Karpas-422 (cell line): ENCODE results near the gene API5. TPM values are rescaled to one million over a fixed set of nuclear protein-coding genes. Genes with fewer than 3 reads are reported as not detected.

Experiments used
- DNase-seq: peaks from one replicate; pipeline ENCODE4 v3.0.0-alpha.2; 2015
- H2AFZ ChIP-seq: fragments of 200-600 bp; sonication (generic); 2 replicates; pipeline ENCODE4 v1.6.1; 2014; ENCODE audit warnings: antibody characterized with exemption, low read length, mixed read lengths
- H3K27ac ChIP-seq: fragments of 200-600 bp; sonication (generic); 2 replicates; pipeline ENCODE4 v1.5.1; 2014; ENCODE audit warnings: mild to moderate bottlenecking, low read length, moderate library complexity
- H3K27me3 ChIP-seq: fragments of 200-600 bp; sonication (generic); 2 replicates; pipeline ENCODE4 v1.6.1; 2014; ENCODE audit warnings: low read length, mixed read lengths
- H3K36me3 ChIP-seq: fragments of 200-600 bp; sonication (generic); 2 replicates; pipeline ENCODE4 v1.6.1; 2014; ENCODE audit warnings: low read length, mixed read lengths; ENCODE audit not compliant: insufficient read depth
- H3K4me1 ChIP-seq: fragments of 200-600 bp; sonication (generic); 2 replicates; pipeline ENCODE4 v1.6.1; 2014; ENCODE audit warnings: mild to moderate bottlenecking, low read length, mixed read lengths
- H3K4me2 ChIP-seq: fragments of 200-600 bp; sonication (generic); 2 replicates; pipeline ENCODE4 v1.6.1; 2014; ENCODE audit warnings: low read length, low read depth, mild to moderate bottlenecking; ENCODE audit not compliant: poor library complexity, severe bottlenecking
- H3K4me3 ChIP-seq: fragments of 200-600 bp; sonication (generic); 2 replicates; pipeline ENCODE4 v1.5.1; 2014; ENCODE audit warnings: mild to moderate bottlenecking, antibody characterized with exemption, low read length, mixed read lengths
- H3K79me2 ChIP-seq: fragments of 200-600 bp; sonication (generic); 2 replicates; pipeline ENCODE4 v1.6.1; 2014; ENCODE audit warnings: mild to moderate bottlenecking, low read length, mixed read lengths
- H3K9ac ChIP-seq: fragments of 200-600 bp; sonication (generic); 2 replicates; pipeline ENCODE4 v1.6.0; 2014; ENCODE audit warnings: low read length
- H3K9me2 ChIP-seq: fragments of 200-600 bp; sonication (generic), shearing (Covaris generic); replicated peaks from 2 replicates; pipeline ENCODE4 v1.6.0; 2014; ENCODE audit warnings: mild to moderate bottlenecking, low read length, moderate library complexity; ENCODE audit not compliant: insufficient read depth
- H3K9me3 ChIP-seq: fragments of 300-700, 200-600 bp; sonication (generic); 2 replicates; pipeline ENCODE4 v1.6.1; 2014; ENCODE audit warnings: low read length, mixed read lengths
- H4K20me1 ChIP-seq: fragments of 200-600 bp; sonication (generic); 2 replicates; pipeline ENCODE4 v1.6.1; 2014; ENCODE audit warnings: mild to moderate bottlenecking, antibody characterized with exemption, low read length, low read depth; ENCODE audit not compliant: insufficient read depth
- total RNA-seq: library from RNA; depleted of rRNA; stranded (reverse); fragments of >200 nt; shearing (Covaris generic); gene quantifications from 2 replicates; pipeline ENCODE4 v1.2.3, GENCODE V29; 2014; ENCODE audit warnings: low replicate concordance

Gene API5
- total RNA-seq, 1 experiment from 2014 or later: 89.1 TPM

- Histone ChIP-seq H3K9me3 (no peaks in the 10 kb centered on the region), H3K4me2 (peak overlapping the region; percentile 50), H2AFZ (no peak overlapping the region), H3K4me3 (peak overlapping the region; percentile 21; the same call in 1 of the 2 replicates), H3K4me1 (peaks cover 41% of the 10 kb centered on the region), H3K27me3 (no peaks in the 10 kb centered on the region), H3K9ac (peak overlapping the region; percentile 3), H4K20me1 (peaks cover 19% of the 10 kb centered on the region), H3K79me2 (peaks cover 98% of the 10 kb centered on the region), H3K9me2 (no peaks in the 10 kb centered on the region), H3K27ac (peak overlapping the region; percentile 68), H3K36me3 (peaks cover 28% of the 10 kb centered on the region)
- DNase-seq: peak; percentile 80
Observed at GRCh38 chr11:43367382-43368178, 55.8 kb downstream of the API5 start.

GRCh38 chr11:43376065-43376464 lies 64.3 kb downstream of the API5 start:
- Histone ChIP-seq H3K9ac (no peak overlapping the region), H3K4me3 (no peak overlapping the region), H3K79me2 (peaks cover 95% of the 10 kb centered on the region), H3K4me2 (no peak overlapping the region), H3K27ac (no peak overlapping the region), H3K9me3 (no peaks in the 10 kb centered on the region), H2AFZ (no peak overlapping the region), H3K4me1 (peaks cover 21% of the 10 kb centered on the region), H3K36me3 (peaks cover 26% of the 10 kb centered on the region), H4K20me1 (peaks cover 8% of the 10 kb centered on the region; the same call in 1 of the 2 replicates), H3K9me2 (no peaks in the 10 kb centered on the region), H3K27me3 (no peaks in the 10 kb centered on the region)
- DNase-seq: no peak

GRCh38 chr11:43376594-43376993 lies 64.8 kb downstream of the API5 start:
- H4K20me1 ChIP-seq: peaks cover 8% of the 10 kb centered on the region; the same call in 1 of the 2 replicates
- H3K4me3 ChIP-seq: no peak overlapping the region
- H3K27me3 ChIP-seq: no peaks in the 10 kb centered on the region
- no peak for DNase-seq
- H3K79me2 ChIP-seq: peaks cover 95% of the 10 kb centered on the region
- no peak overlapping the region for H3K27ac ChIP-seq
- peaks cover 31% of the 10 kb centered on the region for H3K36me3 ChIP-seq
- H3K9me3 ChIP-seq: no peaks in the 10 kb centered on the region
- no peak overlapping the region for H3K4me2 ChIP-seq
- H2AFZ ChIP-seq: no peak overlapping the region
- no peaks in the 10 kb centered on the region for H3K9me2 ChIP-seq
- H3K4me1 ChIP-seq: peaks cover 21% of the 10 kb centered on the region
- no peak overlapping the region for H3K9ac ChIP-seq

GRCh38 chr11:43377389-43377788 lies 65.6 kb downstream of the API5 start:
- no peak overlapping the region for H3K4me3 ChIP-seq
- H3K27ac ChIP-seq: no peak overlapping the region
- H2AFZ ChIP-seq: no peak overlapping the region
- H3K36me3 ChIP-seq: peaks cover 34% of the 10 kb centered on the region; the same call in 1 of the 2 replicates
- H3K9ac ChIP-seq: no peak overlapping the region
- no peaks in the 10 kb centered on the region for H3K9me2 ChIP-seq
- no peaks in the 10 kb centered on the region for H3K27me3 ChIP-seq
- DNase-seq: no peak
- H4K20me1 ChIP-seq: peaks cover 3% of the 10 kb centered on the region; the same call in 1 of the 2 replicates
- no peaks in the 10 kb centered on the region for H3K9me3 ChIP-seq
- peaks cover 96% of the 10 kb centered on the region for H3K79me2 ChIP-seq
- no peak overlapping the region for H3K4me2 ChIP-seq
- peaks cover 21% of the 10 kb centered on the region for H3K4me1 ChIP-seq

GRCh38 chr11:43378897-43379296 lies 67.1 kb downstream of the API5 start:
- no peak overlapping the region for H3K4me3 ChIP-seq
- H3K36me3 ChIP-seq: peaks cover 36% of the 10 kb centered on the region; the same call in 1 of the 2 replicates
- no peaks in the 10 kb centered on the region for H3K27me3 ChIP-seq
- H3K4me2 ChIP-seq: no peak overlapping the region
- no peak for DNase-seq
- no peak overlapping the region for H3K27ac ChIP-seq
- peaks cover 3% of the 10 kb centered on the region; the same call in 1 of the 2 replicates for H4K20me1 ChIP-seq
- no peaks in the 10 kb centered on the region for H3K9me3 ChIP-seq
- H3K9ac ChIP-seq: no peak overlapping the region
- H3K4me1 ChIP-seq: peaks cover 21% of the 10 kb centered on the region
- no peak overlapping the region for H2AFZ ChIP-seq
- no peaks in the 10 kb centered on the region for H3K9me2 ChIP-seq
- peaks cover 95% of the 10 kb centered on the region for H3K79me2 ChIP-seq

- Histone ChIP-seq H3K9ac (no peak overlapping the region), H4K20me1 (no peaks in the 10 kb centered on the region), H3K9me2 (no peaks in the 10 kb centered on the region), H3K27me3 (no peaks in the 10 kb centered on the region), H3K4me1 (peaks cover 10% of the 10 kb centered on the region), H3K79me2 (peaks cover 93% of the 10 kb centered on the region), H3K27ac (no peak overlapping the region), H2AFZ (no peak overlapping the region), H3K4me3 (no peak overlapping the region), H3K36me3 (peaks cover 39% of the 10 kb centered on the region), H3K9me3 (no peaks in the 10 kb centered on the region), H3K4me2 (no peak overlapping the region)
- DNase-seq: no peak
Observed at GRCh38 chr11:43381802-43382201, 70.0 kb downstream of the API5 start.

- Histone ChIP-seq H3K36me3 (peaks cover 42% of the 10 kb centered on the region), H3K4me1 (peaks cover 10% of the 10 kb centered on the region), H3K27ac (no peak overlapping the region), H2AFZ (no peak overlapping the region), H3K4me3 (no peak overlapping the region), H3K9me3 (no peaks in the 10 kb centered on the region), H3K4me2 (no peak overlapping the region), H3K9ac (no peak overlapping the region), H3K27me3 (no peaks in the 10 kb centered on the region), H3K9me2 (no peaks in the 10 kb centered on the region), H3K79me2 (peaks cover 93% of the 10 kb centered on the region), H4K20me1 (no peaks in the 10 kb centered on the region)
- no peak for DNase-seq
Observed at GRCh38 chr11:43382614-43383013, 70.8 kb downstream of the API5 start.

GRCh38 chr11:43384393-43384792 lies 72.6 kb downstream of the API5 start:
- Histone ChIP-seq H3K4me3 (no peak overlapping the region), H3K4me1 (peaks cover 10% of the 10 kb centered on the region), H3K4me2 (no peak overlapping the region), H3K79me2 (peaks cover 83% of the 10 kb centered on the region), H3K36me3 (peaks cover 45% of the 10 kb centered on the region), H3K9ac (no peak overlapping the region), H3K9me3 (no peaks in the 10 kb centered on the region), H3K9me2 (no peaks in the 10 kb centered on the region), H3K27me3 (no peaks in the 10 kb centered on the region), H2AFZ (no peak overlapping the region), H3K27ac (no peak overlapping the region), H4K20me1 (no peaks in the 10 kb centered on the region)
- no peak for DNase-seq
